Smooth muscle cell (in vitro differentiated cells): Measurements from ENCODE around the gene ARHGAP18. TPM values are rescaled to one million over a fixed set of nuclear protein-coding genes. Genes with fewer than 3 reads are reported as not detected.

Experiments
- DNase-seq: peaks from one replicate; lab custom pipeline; 2025; ENCODE audit not compliant: unreplicated experiment; lab: John Stamatoyannopoulos, UW
- H2AFZ ChIP-seq: fragments of 200-600 bp; sonication (generic); 2 replicates; pipeline ENCODE4 v1.6.0; 2016; ENCODE audit warnings: antibody characterized with exemption, low read depth, mild to moderate bottlenecking
- H3F3A ChIP-seq: fragments of 200-600 bp; sonication (generic); 2 replicates; pipeline ENCODE4 v1.6.0; 2017; ENCODE audit warnings: antibody characterized with exemption, low read depth
- H3K27ac ChIP-seq: fragments of 200-600 bp; sonication (generic); 2 replicates; pipeline ENCODE4 v1.5.1; 2016; ENCODE audit warnings: low read depth, mild to moderate bottlenecking
- H3K27me3 ChIP-seq: fragments of 200-600 bp; sonication (generic); 2 replicates; pipeline ENCODE4 v1.6.1; 2016; ENCODE audit warnings: low read depth, mild to moderate bottlenecking
- H3K36me3 ChIP-seq: fragments of 200-600 bp; sonication (generic); 2 replicates; pipeline ENCODE4 v1.5.1; 2016; ENCODE audit warnings: low read depth
- H3K4me1 ChIP-seq: fragments of 200-600 bp; sonication (generic); 2 replicates; pipeline ENCODE4 v1.5.1; 2016; ENCODE audit warnings: low read depth
- H3K4me2 ChIP-seq: fragments of 200-600 bp; sonication (generic); 2 replicates; pipeline ENCODE4 v1.6.0; 2016; ENCODE audit warnings: mild to moderate bottlenecking
- H3K4me3 ChIP-seq: fragments of 200-600 bp; sonication (generic); 2 replicates; pipeline ENCODE4 v1.5.1; 2016; ENCODE audit warnings: mild to moderate bottlenecking
- H3K79me2 ChIP-seq: fragments of 200-600 bp; sonication (generic); 2 replicates; pipeline ENCODE4 v1.6.0; 2016; ENCODE audit warnings: low read depth, mild to moderate bottlenecking
- H3K9ac ChIP-seq: fragments of 200-600 bp; sonication (generic); 2 replicates; pipeline ENCODE4 v1.6.0; 2016; ENCODE audit warnings: low read depth
- H3K9me3 ChIP-seq: fragments of 200-600 bp; sonication (generic); replicated peaks from 2 replicates; pipeline ENCODE4 v1.5.1; 2016; ENCODE audit warnings: low read depth
- H4K20me1 ChIP-seq: fragments of 200-600 bp; sonication (generic); 2 replicates; pipeline ENCODE4 v1.6.0; 2016; ENCODE audit warnings: low read depth
- WGBS: methylation state at CpG from one replicate; pipeline ENCODE4 v1.1.7; 2016; ENCODE audit warnings: low lambda C conversion rate; 5-methylcytosine and 5-hydroxymethylcytosine counted together
- polyA plus RNA-seq: library from polyadenylated mRNA; unstranded; fragments of >200 nt; fragmentation: Nextera tagmentation; extraction: Ambion mirVana; gene quantifications from 2 replicates; pipeline ENCODE4 v1.2.1, GENCODE V29; 2016
- total RNA-seq: library from RNA; depleted of rRNA; stranded (reverse); fragments of >200 nt; gene quantifications from 2 replicates; pipeline ENCODE4 v1.2.3, GENCODE V29; 2014
- TF ChIP-seq, protein P1 (sequence below): fragments of 200-600 bp; sonication (generic); IDR thresholded peaks from 2 replicates; pipeline ENCODE4 v1.5.1; 2017; ENCODE audit warnings: borderline replicate concordance, mild to moderate bottlenecking, antibody characterized with exemption; ENCODE audit not compliant: insufficient read depth, poor library complexity, severe bottlenecking

The ARHGAP18 gene
- total and polyA plus RNA-seq, 2 experiments from 2014 or later = 3.2 to 9.6 TPM

GRCh38 chr6:129701721-129702455 is 8.1 kb downstream of the ARHGAP18 start:
- no peak overlapping the region for H3K9ac ChIP-seq
- WGBS = 85% methylated on average over 4 of the region's 4 CpGs
- no peaks in the 10 kb centered on the region for H3K4me1 ChIP-seq
- TF ChIP-seq, protein P1, sequence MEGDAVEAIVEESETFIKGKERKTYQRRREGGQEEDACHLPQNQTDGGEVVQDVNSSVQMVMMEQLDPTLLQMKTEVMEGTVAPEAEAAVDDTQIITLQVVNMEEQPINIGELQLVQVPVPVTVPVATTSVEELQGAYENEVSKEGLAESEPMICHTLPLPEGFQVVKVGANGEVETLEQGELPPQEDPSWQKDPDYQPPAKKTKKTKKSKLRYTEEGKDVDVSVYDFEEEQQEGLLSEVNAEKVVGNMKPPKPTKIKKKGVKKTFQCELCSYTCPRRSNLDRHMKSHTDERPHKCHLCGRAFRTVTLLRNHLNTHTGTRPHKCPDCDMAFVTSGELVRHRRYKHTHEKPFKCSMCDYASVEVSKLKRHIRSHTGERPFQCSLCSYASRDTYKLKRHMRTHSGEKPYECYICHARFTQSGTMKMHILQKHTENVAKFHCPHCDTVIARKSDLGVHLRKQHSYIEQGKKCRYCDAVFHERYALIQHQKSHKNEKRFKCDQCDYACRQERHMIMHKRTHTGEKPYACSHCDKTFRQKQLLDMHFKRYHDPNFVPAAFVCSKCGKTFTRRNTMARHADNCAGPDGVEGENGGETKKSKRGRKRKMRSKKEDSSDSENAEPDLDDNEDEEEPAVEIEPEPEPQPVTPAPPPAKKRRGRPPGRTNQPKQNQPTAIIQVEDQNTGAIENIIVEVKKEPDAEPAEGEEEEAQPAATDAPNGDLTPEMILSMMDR = no peak
- H3F3A ChIP-seq = no peaks in the 10 kb centered on the region
- no peaks in the 10 kb centered on the region for H3K36me3 ChIP-seq
- H3K4me3 ChIP-seq = no peak overlapping the region
- no peaks in the 10 kb centered on the region for H4K20me1 ChIP-seq
- H3K79me2 ChIP-seq = peaks cover 18% of the 10 kb centered on the region
- no peaks in the 10 kb centered on the region for H3K9me3 ChIP-seq
- H3K4me2 ChIP-seq = no peak overlapping the region
- H3K27ac ChIP-seq = peak overlapping the region; percentile 66
- no peaks in the 10 kb centered on the region for H3K27me3 ChIP-seq
- DNase-seq = no peak
- H2AFZ ChIP-seq = no peak overlapping the region

DNA sequence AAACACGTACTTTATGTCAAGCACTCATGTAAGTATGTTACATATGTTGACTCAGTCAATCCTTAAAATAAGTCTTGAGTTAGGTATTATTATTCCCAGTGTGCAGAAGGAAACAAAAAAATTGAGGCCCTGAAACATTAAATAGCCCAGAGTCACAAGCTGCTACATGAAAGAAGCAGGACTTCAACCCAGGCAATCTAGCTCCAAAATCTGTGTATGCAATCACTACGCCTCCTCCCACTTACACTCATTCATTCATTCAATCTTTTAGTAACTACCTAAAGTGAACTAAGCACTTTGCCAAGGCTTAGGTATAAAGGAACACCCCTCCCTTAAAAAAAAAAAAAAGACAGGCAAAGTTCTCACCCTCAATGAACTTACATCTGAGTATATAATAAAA is 9.3 kb downstream of the ARHGAP18 start:
- H3K9me3 ChIP-seq = no peaks in the 10 kb centered on the region
- DNase-seq = no peak
- no peaks in the 10 kb centered on the region for H4K20me1 ChIP-seq
- H3K36me3 ChIP-seq = no peaks in the 10 kb centered on the region
- 97% methylated on average over 2 of the region's 2 CpGs for WGBS
- no peaks in the 10 kb centered on the region for H3F3A ChIP-seq
- H3K4me3 ChIP-seq = no peak overlapping the region
- H3K4me1 ChIP-seq = peaks cover 6% of the 10 kb centered on the region
- H3K79me2 ChIP-seq = peaks cover 18% of the 10 kb centered on the region
- no peaks in the 10 kb centered on the region for H3K27me3 ChIP-seq
- TF ChIP-seq, protein P1 = no peak
- no peak overlapping the region for H3K4me2 ChIP-seq
- H2AFZ ChIP-seq = no peak overlapping the region
- H3K27ac ChIP-seq = peak overlapping the region; percentile 66
- H3K9ac ChIP-seq = no peak overlapping the region

DNA sequence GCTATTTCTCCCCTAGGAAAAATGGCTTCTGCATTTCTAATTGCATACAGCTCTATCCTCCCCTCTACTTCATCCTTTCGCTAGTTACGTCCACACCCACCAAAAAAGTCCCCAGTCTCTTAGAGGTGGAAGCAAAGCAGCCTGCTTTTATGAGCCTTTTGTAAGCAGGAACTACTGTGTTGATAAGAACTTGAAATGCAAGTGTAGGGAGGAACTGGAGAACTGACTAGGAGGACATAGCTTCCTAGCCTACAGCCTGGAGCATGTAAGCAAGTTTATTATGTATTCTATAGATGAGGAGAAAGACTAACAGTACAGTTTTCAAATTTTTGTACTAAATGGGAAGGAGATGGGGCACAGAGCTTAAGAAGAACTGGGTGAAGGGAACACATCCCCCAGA is 10.3 kb downstream of the ARHGAP18 start:
- no peak overlapping the region for H3K27ac ChIP-seq
- H3K36me3 ChIP-seq = no peaks in the 10 kb centered on the region
- H3K9me3 ChIP-seq = no peaks in the 10 kb centered on the region
- no peak overlapping the region for H3K4me3 ChIP-seq
- H3K27me3 ChIP-seq = no peaks in the 10 kb centered on the region
- H3K4me2 ChIP-seq = no peak overlapping the region
- H3K9ac ChIP-seq = no peak overlapping the region
- no peaks in the 10 kb centered on the region for H4K20me1 ChIP-seq
- H3K4me1 ChIP-seq = peaks cover 16% of the 10 kb centered on the region
- peaks cover 22% of the 10 kb centered on the region for H3K79me2 ChIP-seq
- no peak overlapping the region for H2AFZ ChIP-seq
- no peak for DNase-seq
- WGBS = 89% methylated on average over 2 of the region's 2 CpGs
- no peaks in the 10 kb centered on the region for H3F3A ChIP-seq
- TF ChIP-seq, protein P1 = no peak

DNA sequence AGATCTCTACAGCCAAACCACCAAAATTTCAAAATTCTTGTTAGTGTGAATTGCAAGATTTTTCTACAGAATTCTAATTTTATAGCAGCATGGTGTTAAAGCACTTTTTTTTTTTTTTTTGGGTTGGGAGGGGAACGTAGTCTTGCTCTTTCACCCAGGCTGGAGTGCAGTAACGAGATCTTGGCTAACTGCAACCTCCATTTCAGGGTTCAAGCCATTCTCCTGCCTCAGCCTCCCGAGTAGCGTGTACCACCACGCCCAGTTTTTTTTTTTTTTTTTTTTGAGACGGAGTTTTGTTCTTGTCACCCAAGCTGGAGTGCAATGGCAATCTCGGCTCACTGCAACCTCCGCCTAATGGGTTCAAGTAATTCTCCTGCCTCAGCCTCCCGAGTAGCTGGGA is 11.5 kb downstream of the ARHGAP18 start:
- TF ChIP-seq, protein P1 = no peak
- H3K4me1 ChIP-seq = peaks cover 16% of the 10 kb centered on the region
- no peaks in the 10 kb centered on the region for H4K20me1 ChIP-seq
- no peak overlapping the region for H3K4me3 ChIP-seq
- no peak overlapping the region for H3K9ac ChIP-seq
- peaks cover 15% of the 10 kb centered on the region for H3K79me2 ChIP-seq
- 98% methylated on average over 9 of the region's 9 CpGs for WGBS
- no peaks in the 10 kb centered on the region for H3K36me3 ChIP-seq
- DNase-seq = no peak
- H3K4me2 ChIP-seq = no peak overlapping the region
- no peaks in the 10 kb centered on the region for H3K27me3 ChIP-seq
- H3K27ac ChIP-seq = no peak overlapping the region
- no peaks in the 10 kb centered on the region for H3K9me3 ChIP-seq
- H3F3A ChIP-seq = no peaks in the 10 kb centered on the region
- no peak overlapping the region for H2AFZ ChIP-seq
